Endothelial cell of umbilical vein (primary cell): ENCODE measurements around the gene ITGA8. TPM values are rescaled to one million over a fixed set of nuclear protein-coding genes. Genes with fewer than 3 reads are reported as not detected.

Experiments used
- BruUV-seq: library from RNA; stranded (reverse); fragments of 400-500 nt; replicated peaks from 2 replicates; lab custom pipeline; 2021; lab: Mats Ljungman, UMichigan
- CTCF ChIA-PET: fragments of 300-600, 350-600 bp; sonication (Branson Sonifier 250); formaldehyde crosslinking; loops from one replicate; lab custom pipeline; 2021; ENCODE audit warnings: antibody characterized with exemption, inconsistent platforms; lab: Charles Lee
- POLR2A ChIA-PET: fragments of 300-600, 350-600 bp; sonication (Branson Sonifier 250); formaldehyde crosslinking; loops from one replicate; lab custom pipeline; 2021; ENCODE audit warnings: antibody characterized with exemption, inconsistent platforms; lab: Charles Lee
- DNase-seq: peaks from one replicate; pipeline ENCODE4 v3.0.0-alpha.2; 2011; ENCODE audit warnings: low read depth, low spot score
- FAIRE-seq: peaks from 2 replicates; lab custom pipeline; 2011; peaks lifted over from hg19 to GRCh38; lab: Jason Lieb, UNC
- H2AFZ ChIP-seq: 2 replicates; pipeline ENCODE4 v1.6.0; 2012; ENCODE audit warnings: low read depth, low read length, control low read depth, inconsistent platforms
- H3K27ac ChIP-seq: 2 replicates; pipeline ENCODE4 v1.5.1; 2011; ENCODE audit warnings: low read depth, mild to moderate bottlenecking, control low read depth, low read length, moderate library complexity; ENCODE audit not compliant: insufficient read depth
- H3K27me3 ChIP-seq, 2 experiments: 2 replicates each; pipeline versions ENCODE4 v1.6.0 to v1.6.1; 2011; ENCODE audit warnings: low read length in 2 of 2, mixed read lengths in 1 of 2; ENCODE audit not compliant: control insufficient read depth in 2 of 2, insufficient read depth in 2 of 2
- H3K36me3 ChIP-seq, 2 experiments: 2 replicates in 1 of 2; 3 replicates in 1 of 2; pipeline ENCODE4 v1.5.1; 2011; ENCODE audit warnings: low read length in 2 of 2, mild to moderate bottlenecking in 1 of 2, moderate library complexity in 1 of 2; ENCODE audit not compliant: control insufficient read depth in 2 of 2, insufficient read depth in 2 of 2; ENCODE audit errors: extremely low read depth in 1 of 2
- H3K4me1 ChIP-seq: 3 replicates; pipeline ENCODE4 v1.5.1; 2011; ENCODE audit warnings: mild to moderate bottlenecking, low read length; ENCODE audit not compliant: control insufficient read depth, insufficient read depth; ENCODE audit errors: extremely low read depth
- H3K4me2 ChIP-seq: 2 replicates; pipeline ENCODE4 v1.6.1; 2011; ENCODE audit warnings: low read length, control low read depth, mixed read lengths; ENCODE audit not compliant: insufficient read depth
- H3K4me3 ChIP-seq, 3 experiments: fragments of 200-600 bp in 1 of 3; sonication (generic), shearing (Covaris generic) in 1 of 3; replicated peaks in 1 of 3; 2 replicates each; pipeline ENCODE4 v1.5.1; 2011 to 2016; ENCODE audit warnings: control low read depth in 3 of 3, low read length in 3 of 3, mild to moderate bottlenecking in 2 of 3, inconsistent platforms in 1 of 3, low read depth in 1 of 3, moderate library complexity in 1 of 3; ENCODE audit not compliant: insufficient read depth in 1 of 3
- H3K79me2 ChIP-seq: 2 replicates; pipeline ENCODE4 v1.6.0; 2012; ENCODE audit warnings: low read length, inconsistent platforms; ENCODE audit not compliant: control insufficient read depth, insufficient read depth
- H3K9ac ChIP-seq: replicated peaks from 2 replicates; pipeline ENCODE3; 2011; ENCODE audit warnings: low read length, control low read depth; ENCODE audit not compliant: insufficient read depth; ENCODE audit errors: extremely low read depth
- H3K9me1 ChIP-seq: replicated peaks from 3 replicates; pipeline ENCODE4 v1.6.0; 2011; ENCODE audit warnings: mild to moderate bottlenecking, low read length; ENCODE audit not compliant: control insufficient read depth, insufficient read depth; ENCODE audit errors: extremely low read depth
- H3K9me3 ChIP-seq: replicated peaks from 2 replicates; pipeline ENCODE4 v1.5.1; 2012; ENCODE audit warnings: low read length, inconsistent platforms; ENCODE audit not compliant: control insufficient read depth, insufficient read depth
- H4K20me1 ChIP-seq: replicated peaks from 2 replicates; pipeline ENCODE3; 2011; ENCODE audit warnings: mild to moderate bottlenecking, low read length; ENCODE audit not compliant: control insufficient read depth, insufficient read depth; ENCODE audit errors: extremely low read depth
- CTCF ChIP-seq, 2 donors: IDR thresholded peaks; 1 replicate in 1 of 2; 2 replicates in 1 of 2; pipeline ENCODE4 v1.5.1; 2011; ENCODE audit warnings: low read length in 2 of 2, mild to moderate bottlenecking in 2 of 2, moderate library complexity in 2 of 2, control low read depth in 1 of 2, inconsistent platforms in 1 of 2, low read depth in 1 of 2; ENCODE audit not compliant: insufficient read depth in 1 of 2; ENCODE audit errors: extremely low read depth in 1 of 2
- EZH2 ChIP-seq: IDR thresholded peaks from 2 replicates; pipeline ENCODE4 v1.6.1; 2012; ENCODE audit warnings: borderline replicate concordance, low read depth, mild to moderate bottlenecking, moderate library complexity, low read length, inconsistent platforms; ENCODE audit not compliant: severe bottlenecking
- FOS ChIP-seq: IDR thresholded peaks from 2 replicates; pipeline ENCODE4 v1.6.1; 2011; ENCODE audit warnings: mild to moderate bottlenecking, low read length, moderate library complexity, borderline replicate concordance; ENCODE audit not compliant: insufficient read depth
- GATA2 ChIP-seq: IDR thresholded peaks from 2 replicates; pipeline ENCODE4 v1.7.0; 2011; ENCODE audit warnings: low read depth, mild to moderate bottlenecking, moderate library complexity, mixed read lengths, low read length; ENCODE audit not compliant: insufficient read length, insufficient read depth
- MYC ChIP-seq: IDR thresholded peaks from one replicate; pipeline ENCODE4 v1.6.1; 2011; ENCODE audit warnings: mild to moderate bottlenecking, low read depth, low read length
- POLR2A ChIP-seq: IDR thresholded peaks from 2 replicates; pipeline ENCODE4 v1.6.1; 2012; ENCODE audit warnings: low read depth, mild to moderate bottlenecking, control low read depth, low read length
- dilution Hi-C: fragments of 300-500 bp; cut with MboI; formaldehyde crosslinking; loops from one replicate; pipeline ENCODE4 v1.15.0; 2019; ENCODE audit warnings: low sequenced_read_pairs; ENCODE audit not compliant: extremely low pct_ligation_motif_present
- intact Hi-C: fragments of 100-400 bp; cut with micrococcal nuclease; formaldehyde crosslinking; loops from one replicate; pipeline ENCODE4 v1.10.0; 2022
- polyA plus RNA-seq, 4 experiments: library from polyadenylated mRNA; depleted of rRNA in 3 of 4; stranded (reverse) in 3 of 4; unstranded in 1 of 4; fragments of >200 nt; gene quantifications; 2 replicates each; pipeline versions ENCODE4 v1.2.1 to v1.2.3, GENCODE V29; 2011 to 2012; ENCODE audit warnings: missing spikeins in 1 of 4
- total RNA-seq: library from RNA; stranded (reverse); gene quantifications from 2 replicates; pipeline ENCODE4 v1.2.3, GENCODE V29; 2021
- TF ChIP-seq, protein P1 (sequence below): IDR thresholded peaks from 2 replicates; pipeline ENCODE4 v1.6.1; 2011; ENCODE audit not compliant: insufficient read depth, insufficient read length

ITGA8 gene
- total and polyA plus RNA-seq, 2 donors (not counting 3 experiments of a cell fraction or from before 2014, with no cell fraction given): 0.04 to 0.40 TPM

DNA sequence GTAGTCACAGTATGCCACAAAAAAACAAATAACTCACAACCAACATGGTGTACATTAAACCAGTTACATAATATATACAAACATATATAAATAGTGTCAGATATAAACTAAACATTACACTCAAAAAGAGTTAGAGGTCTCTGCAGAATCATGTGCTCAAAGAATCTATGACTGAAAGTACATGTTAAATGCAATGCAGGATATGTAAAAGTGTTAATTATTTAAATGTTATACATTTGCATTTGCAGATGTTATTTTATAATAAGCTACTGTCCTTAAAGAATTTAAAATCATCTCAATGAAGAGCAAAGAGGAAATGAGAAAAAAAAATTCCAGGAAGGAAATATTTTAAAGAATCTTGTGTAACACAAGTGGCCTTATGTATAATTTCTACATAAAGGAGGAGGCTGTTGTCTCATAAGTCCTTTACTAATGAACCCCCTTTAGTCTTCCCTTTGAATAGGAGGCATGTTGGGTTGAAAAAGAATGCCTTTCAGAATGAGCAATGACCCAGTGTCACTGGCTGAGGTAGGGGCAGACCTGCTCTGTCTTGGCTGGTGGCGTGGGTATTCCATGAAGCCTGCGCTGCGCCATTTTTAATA is 148.9 kb downstream of the ITGA8 start:
- intact Hi-C loops (no loop called here), dilution Hi-C loops (no loop called here)
- BruUV-seq: no TSS peak
- TF ChIP-seq POLR2A (no peak), CTCF (IDR thresholded peaks at IDR 0.05; ENCODE audit: extremely low read depth in 1 of 2, insufficient read depth in 1 of 2, low read depth in 1 of 2, low read length in 2 of 2) (no peak), MYC (no peak), EZH2 (no peak), FOS (no peak), GATA2 (no peak)
- TF ChIP-seq, protein P1, sequence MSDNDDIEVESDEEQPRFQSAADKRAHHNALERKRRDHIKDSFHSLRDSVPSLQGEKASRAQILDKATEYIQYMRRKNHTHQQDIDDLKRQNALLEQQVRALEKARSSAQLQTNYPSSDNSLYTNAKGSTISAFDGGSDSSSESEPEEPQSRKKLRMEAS: no peak
- Histone ChIP-seq H4K20me1 (no peaks in the 10 kb centered on the region), H3K4me1 (no peaks in the 10 kb centered on the region), H3K27ac (no peak overlapping the region), H3K4me2 (no peak overlapping the region), H3K36me3 (no peaks in the 10 kb centered on the region), H3K9me3 (no peaks in the 10 kb centered on the region), H3K9ac (no peak overlapping the region), H3K79me2 (no peaks in the 10 kb centered on the region), H2AFZ (no peak overlapping the region), H3K27me3 (no peaks in the 10 kb centered on the region), H3K4me3 (no peak overlapping the region), H3K9me1 (no peaks in the 10 kb centered on the region)
- ChIA-PET POLR2A (no interaction called here), CTCF (interaction anchor here (0.8 to 1.7 kb wide), 5 partner anchors 9 to 1207 kb away, joined by 3 to 6 read pairs (median 3); partner anchors contain the start of gene ITGA8)
- FAIRE-seq: no peak
- no peak for DNase-seq
